K562 (cell line): ENCODE results near the gene SNX15. TPM values are rescaled to one million over a fixed set of nuclear protein-coding genes. Genes with fewer than 3 reads are reported as not detected.

Source experiments
- HNRNPUL1 ChIP-seq: fragments of 200-400 bp; formaldehyde crosslinking; IDR thresholded peaks from 2 replicates; pipeline ENCODE4 v1.6.1; 2017; ENCODE audit warnings: low read length
- XRCC4 ChIP-seq: IDR thresholded peaks from one replicate; pipeline ENCODE4 v1.6.1; 2011; ENCODE audit not compliant: insufficient read depth, insufficient read length; ENCODE audit errors: extremely low read depth
- ZC3H11A ChIP-seq: IDR thresholded peaks from 2 replicates; pipeline ENCODE4 v1.6.1; 2012; ENCODE audit warnings: low read depth, low read length, improper control_type of control experiment
- polyA plus RNA-seq, 8 experiments: library from polyadenylated mRNA; depleted of rRNA in 4 of 8; stranded (reverse) in 5 of 8; unstranded in 3 of 8; fragments of >200 nt; fragmentation: Nextera tagmentation in 2 of 8; fragmentation: Illumina TruSeq in 1 of 8; extraction: Ambion mirVana in 2 of 8; extraction: Trizol in 1 of 8; gene quantifications; 2 replicates each; pipeline versions ENCODE4 v1.2.1 to v1.2.3, GENCODE V29; 2011 to 2014; ENCODE audit warnings: inconsistent platforms in 1 of 8, missing spikeins in 1 of 8
- total RNA-seq, 7 experiments: library from RNA; depleted of rRNA in 6 of 7; stranded (reverse); fragments of >200 nt in 6 of 7; fragmentation: Illumina TruSeq in 2 of 7; extraction: Trizol in 2 of 7; gene quantifications; 2 replicates each; pipeline versions ENCODE4 v1.2.1 to v1.2.3, GENCODE V29; 2011 to 2021; ENCODE audit warnings: low replicate concordance in 1 of 7
- TF ChIP-seq, protein P1 (sequence below): fragments of 200-600 bp; sonication (generic); IDR thresholded peaks from one replicate; pipeline ENCODE4 v1.6.1; 2012; ENCODE audit warnings: mild to moderate bottlenecking, low read depth, low read length, inconsistent platforms
- TF ChIP-seq, protein P2 (sequence below): fragments of 250-450 bp; sonication (Bioruptor Pico); IDR thresholded peaks from 2 replicates; pipeline ENCODE4 v1.5.0; 2022; ENCODE audit warnings: mild to moderate bottlenecking
- TF ChIP-seq, protein P3 (sequence below): fragments of 450-650 bp; IDR thresholded peaks from 2 replicates; pipeline ENCODE4 v1.6.1; 2016; ENCODE audit warnings: low read depth

The SNX15 gene
- total and polyA plus RNA-seq, 9 of the 15 experiments (the other 6 are each of a cell fraction or from before 2014, with no cell fraction given): 1.8 to 27.8 (median 15.2) TPM

DNA sequence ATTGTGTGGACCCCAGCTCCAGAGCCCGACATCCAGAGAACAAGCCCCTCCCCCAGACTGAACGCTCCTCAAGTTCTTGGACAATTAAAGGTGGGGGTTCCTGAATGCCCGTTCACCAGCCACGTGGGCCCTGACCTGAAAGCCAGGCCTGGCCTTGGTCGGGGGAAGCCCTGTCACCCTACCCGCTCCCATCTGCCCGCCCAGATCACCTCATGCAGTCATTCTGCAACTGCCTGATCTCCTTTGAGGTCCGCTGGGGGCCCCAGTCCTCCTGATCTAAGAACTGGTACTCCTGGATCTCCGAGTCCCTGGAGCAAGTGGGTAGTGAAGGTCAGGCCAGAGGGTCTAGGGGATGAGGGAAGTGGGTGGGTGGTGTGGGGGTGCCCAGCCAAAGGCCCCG, 40.2 kb downstream of the SNX15 start (continued):
- TF ChIP-seq, protein P1, sequence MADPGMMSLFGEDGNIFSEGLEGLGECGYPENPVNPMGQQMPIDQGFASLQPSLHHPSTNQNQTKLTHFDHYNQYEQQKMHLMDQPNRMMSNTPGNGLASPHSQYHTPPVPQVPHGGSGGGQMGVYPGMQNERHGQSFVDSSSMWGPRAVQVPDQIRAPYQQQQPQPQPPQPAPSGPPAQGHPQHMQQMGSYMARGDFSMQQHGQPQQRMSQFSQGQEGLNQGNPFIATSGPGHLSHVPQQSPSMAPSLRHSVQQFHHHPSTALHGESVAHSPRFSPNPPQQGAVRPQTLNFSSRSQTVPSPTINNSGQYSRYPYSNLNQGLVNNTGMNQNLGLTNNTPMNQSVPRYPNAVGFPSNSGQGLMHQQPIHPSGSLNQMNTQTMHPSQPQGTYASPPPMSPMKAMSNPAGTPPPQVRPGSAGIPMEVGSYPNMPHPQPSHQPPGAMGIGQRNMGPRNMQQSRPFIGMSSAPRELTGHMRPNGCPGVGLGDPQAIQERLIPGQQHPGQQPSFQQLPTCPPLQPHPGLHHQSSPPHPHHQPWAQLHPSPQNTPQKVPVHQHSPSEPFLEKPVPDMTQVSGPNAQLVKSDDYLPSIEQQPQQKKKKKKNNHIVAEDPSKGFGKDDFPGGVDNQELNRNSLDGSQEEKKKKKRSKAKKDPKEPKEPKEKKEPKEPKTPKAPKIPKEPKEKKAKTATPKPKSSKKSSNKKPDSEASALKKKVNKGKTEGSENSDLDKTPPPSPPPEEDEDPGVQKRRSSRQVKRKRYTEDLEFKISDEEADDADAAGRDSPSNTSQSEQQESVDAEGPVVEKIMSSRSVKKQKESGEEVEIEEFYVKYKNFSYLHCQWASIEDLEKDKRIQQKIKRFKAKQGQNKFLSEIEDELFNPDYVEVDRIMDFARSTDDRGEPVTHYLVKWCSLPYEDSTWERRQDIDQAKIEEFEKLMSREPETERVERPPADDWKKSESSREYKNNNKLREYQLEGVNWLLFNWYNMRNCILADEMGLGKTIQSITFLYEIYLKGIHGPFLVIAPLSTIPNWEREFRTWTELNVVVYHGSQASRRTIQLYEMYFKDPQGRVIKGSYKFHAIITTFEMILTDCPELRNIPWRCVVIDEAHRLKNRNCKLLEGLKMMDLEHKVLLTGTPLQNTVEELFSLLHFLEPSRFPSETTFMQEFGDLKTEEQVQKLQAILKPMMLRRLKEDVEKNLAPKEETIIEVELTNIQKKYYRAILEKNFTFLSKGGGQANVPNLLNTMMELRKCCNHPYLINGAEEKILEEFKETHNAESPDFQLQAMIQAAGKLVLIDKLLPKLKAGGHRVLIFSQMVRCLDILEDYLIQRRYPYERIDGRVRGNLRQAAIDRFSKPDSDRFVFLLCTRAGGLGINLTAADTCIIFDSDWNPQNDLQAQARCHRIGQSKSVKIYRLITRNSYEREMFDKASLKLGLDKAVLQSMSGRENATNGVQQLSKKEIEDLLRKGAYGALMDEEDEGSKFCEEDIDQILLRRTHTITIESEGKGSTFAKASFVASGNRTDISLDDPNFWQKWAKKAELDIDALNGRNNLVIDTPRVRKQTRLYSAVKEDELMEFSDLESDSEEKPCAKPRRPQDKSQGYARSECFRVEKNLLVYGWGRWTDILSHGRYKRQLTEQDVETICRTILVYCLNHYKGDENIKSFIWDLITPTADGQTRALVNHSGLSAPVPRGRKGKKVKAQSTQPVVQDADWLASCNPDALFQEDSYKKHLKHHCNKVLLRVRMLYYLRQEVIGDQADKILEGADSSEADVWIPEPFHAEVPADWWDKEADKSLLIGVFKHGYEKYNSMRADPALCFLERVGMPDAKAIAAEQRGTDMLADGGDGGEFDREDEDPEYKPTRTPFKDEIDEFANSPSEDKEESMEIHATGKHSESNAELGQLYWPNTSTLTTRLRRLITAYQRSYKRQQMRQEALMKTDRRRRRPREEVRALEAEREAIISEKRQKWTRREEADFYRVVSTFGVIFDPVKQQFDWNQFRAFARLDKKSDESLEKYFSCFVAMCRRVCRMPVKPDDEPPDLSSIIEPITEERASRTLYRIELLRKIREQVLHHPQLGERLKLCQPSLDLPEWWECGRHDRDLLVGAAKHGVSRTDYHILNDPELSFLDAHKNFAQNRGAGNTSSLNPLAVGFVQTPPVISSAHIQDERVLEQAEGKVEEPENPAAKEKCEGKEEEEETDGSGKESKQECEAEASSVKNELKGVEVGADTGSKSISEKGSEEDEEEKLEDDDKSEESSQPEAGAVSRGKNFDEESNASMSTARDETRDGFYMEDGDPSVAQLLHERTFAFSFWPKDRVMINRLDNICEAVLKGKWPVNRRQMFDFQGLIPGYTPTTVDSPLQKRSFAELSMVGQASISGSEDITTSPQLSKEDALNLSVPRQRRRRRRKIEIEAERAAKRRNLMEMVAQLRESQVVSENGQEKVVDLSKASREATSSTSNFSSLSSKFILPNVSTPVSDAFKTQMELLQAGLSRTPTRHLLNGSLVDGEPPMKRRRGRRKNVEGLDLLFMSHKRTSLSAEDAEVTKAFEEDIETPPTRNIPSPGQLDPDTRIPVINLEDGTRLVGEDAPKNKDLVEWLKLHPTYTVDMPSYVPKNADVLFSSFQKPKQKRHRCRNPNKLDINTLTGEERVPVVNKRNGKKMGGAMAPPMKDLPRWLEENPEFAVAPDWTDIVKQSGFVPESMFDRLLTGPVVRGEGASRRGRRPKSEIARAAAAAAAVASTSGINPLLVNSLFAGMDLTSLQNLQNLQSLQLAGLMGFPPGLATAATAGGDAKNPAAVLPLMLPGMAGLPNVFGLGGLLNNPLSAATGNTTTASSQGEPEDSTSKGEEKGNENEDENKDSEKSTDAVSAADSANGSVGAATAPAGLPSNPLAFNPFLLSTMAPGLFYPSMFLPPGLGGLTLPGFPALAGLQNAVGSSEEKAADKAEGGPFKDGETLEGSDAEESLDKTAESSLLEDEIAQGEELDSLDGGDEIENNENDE: no peak
- TF ChIP-seq, protein P2, sequence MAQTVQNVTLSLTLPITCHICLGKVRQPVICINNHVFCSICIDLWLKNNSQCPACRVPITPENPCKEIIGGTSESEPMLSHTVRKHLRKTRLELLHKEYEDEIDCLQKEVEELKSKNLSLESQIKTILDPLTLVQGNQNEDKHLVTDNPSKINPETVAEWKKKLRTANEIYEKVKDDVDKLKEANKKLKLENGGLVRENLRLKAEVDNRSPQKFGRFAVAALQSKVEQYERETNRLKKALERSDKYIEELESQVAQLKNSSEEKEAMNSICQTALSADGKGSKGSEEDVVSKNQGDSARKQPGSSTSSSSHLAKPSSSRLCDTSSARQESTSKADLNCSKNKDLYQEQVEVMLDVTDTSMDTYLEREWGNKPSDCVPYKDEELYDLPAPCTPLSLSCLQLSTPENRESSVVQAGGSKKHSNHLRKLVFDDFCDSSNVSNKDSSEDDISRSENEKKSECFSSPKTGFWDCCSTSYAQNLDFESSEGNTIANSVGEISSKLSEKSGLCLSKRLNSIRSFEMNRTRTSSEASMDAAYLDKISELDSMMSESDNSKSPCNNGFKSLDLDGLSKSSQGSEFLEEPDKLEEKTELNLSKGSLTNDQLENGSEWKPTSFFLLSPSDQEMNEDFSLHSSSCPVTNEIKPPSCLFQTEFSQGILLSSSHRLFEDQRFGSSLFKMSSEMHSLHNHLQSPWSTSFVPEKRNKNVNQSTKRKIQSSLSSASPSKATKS: no peak
- TF ChIP-seq HNRNPUL1: no peak
- no peak for TF ChIP-seq ZC3H11A
- TF ChIP-seq XRCC4: no peak
- TF ChIP-seq, protein P3, sequence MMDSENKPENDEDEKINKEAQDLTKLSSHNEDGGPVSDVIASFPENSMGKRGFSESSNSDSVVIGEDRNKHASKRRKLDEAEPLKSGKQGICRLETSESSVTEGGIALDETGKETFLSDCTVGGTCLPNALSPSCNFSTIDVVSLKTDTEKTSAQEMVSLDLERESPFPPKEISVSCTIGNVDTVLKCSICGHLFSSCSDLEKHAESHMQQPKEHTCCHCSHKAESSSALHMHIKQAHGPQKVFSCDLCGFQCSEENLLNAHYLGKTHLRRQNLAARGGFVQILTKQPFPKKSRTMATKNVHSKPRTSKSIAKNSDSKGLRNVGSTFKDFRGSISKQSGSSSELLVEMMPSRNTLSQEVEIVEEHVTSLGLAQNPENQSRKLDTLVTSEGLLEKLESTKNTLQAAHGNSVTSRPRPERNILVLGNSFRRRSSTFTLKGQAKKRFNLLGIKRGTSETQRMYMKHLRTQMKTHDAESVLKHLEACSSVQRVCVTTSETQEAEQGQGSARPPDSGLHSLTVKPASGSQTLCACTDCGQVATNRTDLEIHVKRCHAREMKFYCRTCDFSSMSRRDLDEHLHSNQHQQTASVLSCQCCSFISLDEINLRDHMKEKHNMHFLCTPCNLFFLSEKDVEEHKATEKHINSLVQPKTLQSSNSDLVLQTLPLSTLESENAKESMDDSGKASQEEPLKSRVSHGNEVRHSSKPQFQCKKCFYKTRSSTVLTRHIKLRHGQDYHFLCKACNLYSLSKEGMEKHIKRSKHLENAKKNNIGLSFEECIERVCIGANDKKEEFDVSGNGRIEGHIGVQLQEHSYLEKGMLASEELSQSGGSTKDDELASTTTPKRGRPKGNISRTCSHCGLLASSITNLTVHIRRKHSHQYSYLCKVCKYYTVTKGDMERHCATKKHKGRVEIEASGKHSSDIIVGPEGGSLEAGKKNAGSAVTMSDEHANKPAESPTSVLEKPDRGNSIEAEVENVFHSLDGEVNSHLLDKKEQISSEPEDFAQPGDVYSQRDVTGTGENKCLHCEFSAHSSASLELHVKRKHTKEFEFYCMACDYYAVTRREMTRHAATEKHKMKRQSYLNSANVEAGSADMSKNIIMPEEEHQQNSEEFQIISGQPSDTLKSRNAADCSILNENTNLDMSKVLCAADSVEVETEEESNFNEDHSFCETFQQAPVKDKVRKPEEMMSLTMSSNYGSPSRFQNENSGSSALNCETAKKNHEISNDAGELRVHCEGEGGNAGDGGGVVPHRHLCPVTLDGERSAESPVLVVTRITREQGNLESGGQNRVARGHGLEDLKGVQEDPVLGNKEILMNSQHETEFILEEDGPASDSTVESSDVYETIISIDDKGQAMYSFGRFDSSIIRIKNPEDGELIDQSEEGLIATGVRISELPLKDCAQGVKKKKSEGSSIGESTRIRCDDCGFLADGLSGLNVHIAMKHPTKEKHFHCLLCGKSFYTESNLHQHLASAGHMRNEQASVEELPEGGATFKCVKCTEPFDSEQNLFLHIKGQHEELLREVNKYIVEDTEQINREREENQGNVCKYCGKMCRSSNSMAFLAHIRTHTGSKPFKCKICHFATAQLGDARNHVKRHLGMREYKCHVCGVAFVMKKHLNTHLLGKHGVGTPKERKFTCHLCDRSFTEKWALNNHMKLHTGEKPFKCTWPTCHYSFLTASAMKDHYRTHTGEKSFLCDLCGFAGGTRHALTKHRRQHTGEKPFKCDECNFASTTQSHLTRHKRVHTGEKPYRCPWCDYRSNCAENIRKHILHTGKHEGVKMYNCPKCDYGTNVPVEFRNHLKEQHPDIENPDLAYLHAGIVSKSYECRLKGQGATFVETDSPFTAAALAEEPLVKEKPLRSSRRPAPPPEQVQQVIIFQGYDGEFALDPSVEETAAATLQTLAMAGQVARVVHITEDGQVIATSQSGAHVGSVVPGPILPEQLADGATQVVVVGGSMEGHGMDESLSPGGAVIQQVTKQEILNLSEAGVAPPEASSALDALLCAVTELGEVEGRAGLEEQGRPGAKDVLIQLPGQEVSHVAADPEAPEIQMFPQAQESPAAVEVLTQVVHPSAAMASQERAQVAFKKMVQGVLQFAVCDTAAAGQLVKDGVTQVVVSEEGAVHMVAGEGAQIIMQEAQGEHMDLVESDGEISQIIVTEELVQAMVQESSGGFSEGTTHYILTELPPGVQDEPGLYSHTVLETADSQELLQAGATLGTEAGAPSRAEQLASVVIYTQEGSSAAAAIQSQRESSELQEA: no peak
